OCI-LY3 (cell line): ENCODE results near the gene SOX13.

Experiments used
- EZH2phosphoT487 ChIP-seq: fragments of 200-600 bp; shearing (Covaris generic); IDR thresholded peaks from 2 replicates; pipeline ENCODE4 v1.6.1; 2018; ENCODE audit warnings: antibody characterized with exemption, mixed run types, low read depth
- TF ChIP-seq, protein P1 (sequence below): fragments of 200-600, 300-600 bp; sonication (generic); IDR thresholded peaks from 2 replicates; pipeline ENCODE4 v1.5.1; 2014; ENCODE audit warnings: antibody characterized with exemption, low read length, low read depth

DNA sequence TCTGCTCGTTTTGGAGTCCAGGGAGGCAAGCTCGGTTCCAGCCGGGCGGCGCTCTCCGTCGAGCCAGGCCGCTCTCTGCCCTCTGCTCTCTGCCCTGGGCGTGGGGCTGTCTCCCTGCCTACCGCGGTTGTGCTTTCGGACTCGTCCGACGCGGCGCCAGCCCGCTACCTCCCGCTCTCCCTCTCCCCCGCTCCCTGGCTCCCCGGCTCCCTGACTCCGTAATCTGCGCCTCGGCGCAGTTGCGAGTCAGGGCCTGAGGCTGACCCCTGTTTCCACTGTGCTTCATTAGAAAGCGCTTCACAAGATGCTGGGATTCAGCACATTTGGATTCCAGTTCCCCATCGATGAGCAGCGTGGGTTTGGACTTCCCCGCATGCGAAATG is 2.2 kb downstream of the SOX13 start:
- TF ChIP-seq, protein P1, sequence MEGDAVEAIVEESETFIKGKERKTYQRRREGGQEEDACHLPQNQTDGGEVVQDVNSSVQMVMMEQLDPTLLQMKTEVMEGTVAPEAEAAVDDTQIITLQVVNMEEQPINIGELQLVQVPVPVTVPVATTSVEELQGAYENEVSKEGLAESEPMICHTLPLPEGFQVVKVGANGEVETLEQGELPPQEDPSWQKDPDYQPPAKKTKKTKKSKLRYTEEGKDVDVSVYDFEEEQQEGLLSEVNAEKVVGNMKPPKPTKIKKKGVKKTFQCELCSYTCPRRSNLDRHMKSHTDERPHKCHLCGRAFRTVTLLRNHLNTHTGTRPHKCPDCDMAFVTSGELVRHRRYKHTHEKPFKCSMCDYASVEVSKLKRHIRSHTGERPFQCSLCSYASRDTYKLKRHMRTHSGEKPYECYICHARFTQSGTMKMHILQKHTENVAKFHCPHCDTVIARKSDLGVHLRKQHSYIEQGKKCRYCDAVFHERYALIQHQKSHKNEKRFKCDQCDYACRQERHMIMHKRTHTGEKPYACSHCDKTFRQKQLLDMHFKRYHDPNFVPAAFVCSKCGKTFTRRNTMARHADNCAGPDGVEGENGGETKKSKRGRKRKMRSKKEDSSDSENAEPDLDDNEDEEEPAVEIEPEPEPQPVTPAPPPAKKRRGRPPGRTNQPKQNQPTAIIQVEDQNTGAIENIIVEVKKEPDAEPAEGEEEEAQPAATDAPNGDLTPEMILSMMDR, result no peak
- no peak for TF ChIP-seq EZH2phosphoT487
